Measurements from ENCODE around the gene FEN1. TPM values are rescaled to one million over a fixed set of nuclear protein-coding genes. Genes with fewer than 3 reads are reported as not detected.

The FEN1 gene
- polyA plus RNA-seq, 3 donors, result 3.5 to 6.4 (median 4.3) TPM

- intact Hi-C loops (cut with micrococcal nuclease), result no loop called here
- Mint-ChIP-seq H3K27ac (peak overlapping the region in 1 of 7 donors; percentile 37), H3K36me3 (peaks cover 0 to 4% of the 10 kb centered on the region in 2 donors), H3K4me3 (peak overlapping the region in 1 of 2 donors; percentile 87), H3K4me1 (peaks cover 22% of the 10 kb centered on the region), H3K27me3 (ENCODE audit: low read depth in 3 of 3) (peaks cover 23 to 36% (median 31%) of the 10 kb centered on the region in 3 donors), H3K9me3 (peaks cover 0 to 6% (median 0%) of the 10 kb centered on the region in 7 donors)
- TF ChIP-seq CTCF (IDR thresholded peaks at IDR 0.05), result no peak
- Histone ChIP-seq H3K4me3 (replicated peaks in 1 of 3; ENCODE audit: low read depth in 2 of 3, low read length in 3 of 3) (no peak overlapping the region), H2AFZ (ENCODE audit: insufficient read depth, low read depth, low read length, poor library complexity, severe bottlenecking) (no peak overlapping the region), H3K27me3 (ENCODE audit: control insufficient read depth in 2 of 2, insufficient read depth in 2 of 2, low read length in 2 of 2) (peaks cover 4 to 32% of the 10 kb centered on the region in 2 donors), H4K20me1 (ENCODE audit: insufficient read depth, low read length) (no peaks in the 10 kb centered on the region), H3K9ac (ENCODE audit: insufficient read depth, low read length, poor library complexity, severe bottlenecking) (no peak overlapping the region), H3K36me3 (replicated peaks in 1 of 2; ENCODE audit: control insufficient read depth in 1 of 2, insufficient read depth in 2 of 2, low read length in 2 of 2) (no peaks in the 10 kb centered on the region), H3K27ac (ENCODE audit: low read depth in 1 of 2, low read length in 2 of 2) (no peak overlapping the region), H3K4me2 (replicated peaks; ENCODE audit: extremely low read depth, low read length, poor library complexity, severe bottlenecking) (no peak overlapping the region), H3K9me3 (replicated peaks in 1 of 2; ENCODE audit: control insufficient read depth in 1 of 2, insufficient read depth in 1 of 2, low read length in 2 of 2) (no peaks in the 10 kb centered on the region), H3K4me1 (ENCODE audit: control insufficient read depth in 1 of 2, insufficient read depth in 2 of 2, low read length in 2 of 2) (peaks cover 7 to 21% of the 10 kb centered on the region in 2 donors), H3K79me2 (ENCODE audit: insufficient read depth, low read length) (no peaks in the 10 kb centered on the region)
- no peak for DNase-seq
- WGBS (ENCODE audit: insufficient coverage), result 100% methylated on average over 1 of the region's 5 CpGs
These were observed 39.0 kb upstream of the FEN1 start for GRCh38 chr11:61753672-61754071.

GRCh38 chr11:61754534-61755482, 37.9 kb upstream of the FEN1 start:
- Histone ChIP-seq H2AFZ (ENCODE audit: insufficient read depth, low read depth, low read length, poor library complexity, severe bottlenecking) (no peak overlapping the region), H3K4me1 (ENCODE audit: control insufficient read depth in 1 of 2, insufficient read depth in 2 of 2, low read length in 2 of 2) (peaks cover 7 to 21% of the 10 kb centered on the region in 2 donors), H3K27me3 (ENCODE audit: control insufficient read depth in 2 of 2, insufficient read depth in 2 of 2, low read length in 2 of 2) (peaks cover 4 to 28% of the 10 kb centered on the region in 2 donors), H3K4me2 (replicated peaks; ENCODE audit: extremely low read depth, low read length, poor library complexity, severe bottlenecking) (no peak overlapping the region), H3K9me3 (replicated peaks in 1 of 2; ENCODE audit: control insufficient read depth in 1 of 2, insufficient read depth in 1 of 2, low read length in 2 of 2) (no peaks in the 10 kb centered on the region), H3K27ac (ENCODE audit: low read depth in 1 of 2, low read length in 2 of 2) (no peak overlapping the region), H4K20me1 (ENCODE audit: insufficient read depth, low read length) (no peaks in the 10 kb centered on the region), H3K79me2 (ENCODE audit: insufficient read depth, low read length) (no peaks in the 10 kb centered on the region), H3K9ac (ENCODE audit: insufficient read depth, low read length, poor library complexity, severe bottlenecking) (no peak overlapping the region), H3K4me3 (replicated peaks in 1 of 3; ENCODE audit: low read depth in 2 of 3, low read length in 3 of 3) (no peak overlapping the region), H3K36me3 (replicated peaks in 1 of 2; ENCODE audit: control insufficient read depth in 1 of 2, insufficient read depth in 2 of 2, low read length in 2 of 2) (no peaks in the 10 kb centered on the region)
- 95% methylated on average over 27 of the region's 31 CpGs for WGBS (ENCODE audit: insufficient coverage)
- Mint-ChIP-seq H3K27ac (no peak overlapping the region), H3K27me3 (ENCODE audit: low read depth in 3 of 3) (peaks cover 20 to 35% (median 29%) of the 10 kb centered on the region in 3 donors), H3K9me3 (peaks cover 0 to 6% (median 0%) of the 10 kb centered on the region in 7 donors), H3K4me1 (peaks cover 22% of the 10 kb centered on the region), H3K4me3 (no peak overlapping the region), H3K36me3 (peaks cover 0 to 4% of the 10 kb centered on the region in 2 donors)
- intact Hi-C loops (cut with micrococcal nuclease), result no loop called here
- TF ChIP-seq CTCF (IDR thresholded peaks at IDR 0.05), result no peak
- DNase-seq, result no peak

Measured in CD14-positive monocyte (primary cell).